ENCODE data around the gene PTCHD1.

The PTCHD1 gene

DNA sequence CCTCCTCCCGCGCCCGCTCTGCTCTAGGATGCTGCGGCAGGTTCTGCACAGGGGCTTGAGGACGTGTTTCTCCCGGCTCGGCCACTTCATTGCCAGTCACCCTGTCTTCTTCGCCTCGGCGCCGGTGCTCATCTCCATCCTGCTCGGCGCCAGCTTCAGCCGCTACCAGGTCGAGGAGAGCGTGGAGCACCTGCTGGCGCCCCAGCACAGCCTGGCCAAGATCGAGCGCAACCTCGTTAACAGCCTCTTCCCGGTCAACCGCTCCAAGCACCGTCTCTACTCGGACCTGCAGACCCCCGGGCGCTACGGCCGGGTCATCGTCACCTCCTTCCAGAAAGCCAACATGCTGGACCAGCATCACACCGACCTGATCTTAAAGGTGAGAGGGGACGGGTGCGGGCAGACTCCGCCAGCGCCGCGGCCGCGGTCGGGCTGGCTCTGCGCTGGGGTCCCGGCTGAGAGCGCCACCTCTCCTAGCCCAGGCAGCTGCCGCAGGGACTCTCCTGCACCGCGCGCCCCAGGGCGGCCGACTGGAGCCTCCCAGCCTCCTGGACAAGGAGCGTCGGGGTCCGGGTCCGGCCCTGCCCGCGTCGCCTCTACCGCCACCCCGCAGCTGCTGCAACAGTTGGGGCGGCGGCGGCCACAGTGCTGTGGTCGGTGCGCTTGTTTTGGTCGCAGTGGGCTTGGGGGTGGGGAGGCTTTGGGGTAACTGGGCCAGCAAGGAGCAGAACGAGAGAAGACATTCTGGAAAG, at the start of gene PTCHD1:
Gene PTCHD1, plus strand, starts transcription at position 2 of the 752 bp plus-strand sequence. Its CDS starts 27 bp downstream, at position 29.
- H3K4me3 ChIP-seq (ENCODE audit: low read depth, low read length): no peak within 1 kb of the TSS
- TF ChIP-seq, protein P1, sequence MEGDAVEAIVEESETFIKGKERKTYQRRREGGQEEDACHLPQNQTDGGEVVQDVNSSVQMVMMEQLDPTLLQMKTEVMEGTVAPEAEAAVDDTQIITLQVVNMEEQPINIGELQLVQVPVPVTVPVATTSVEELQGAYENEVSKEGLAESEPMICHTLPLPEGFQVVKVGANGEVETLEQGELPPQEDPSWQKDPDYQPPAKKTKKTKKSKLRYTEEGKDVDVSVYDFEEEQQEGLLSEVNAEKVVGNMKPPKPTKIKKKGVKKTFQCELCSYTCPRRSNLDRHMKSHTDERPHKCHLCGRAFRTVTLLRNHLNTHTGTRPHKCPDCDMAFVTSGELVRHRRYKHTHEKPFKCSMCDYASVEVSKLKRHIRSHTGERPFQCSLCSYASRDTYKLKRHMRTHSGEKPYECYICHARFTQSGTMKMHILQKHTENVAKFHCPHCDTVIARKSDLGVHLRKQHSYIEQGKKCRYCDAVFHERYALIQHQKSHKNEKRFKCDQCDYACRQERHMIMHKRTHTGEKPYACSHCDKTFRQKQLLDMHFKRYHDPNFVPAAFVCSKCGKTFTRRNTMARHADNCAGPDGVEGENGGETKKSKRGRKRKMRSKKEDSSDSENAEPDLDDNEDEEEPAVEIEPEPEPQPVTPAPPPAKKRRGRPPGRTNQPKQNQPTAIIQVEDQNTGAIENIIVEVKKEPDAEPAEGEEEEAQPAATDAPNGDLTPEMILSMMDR (IDR thresholded peaks at IDR 0.05; ENCODE audit: control insufficient read depth, extremely low read depth, insufficient read depth): no peak
- no peak for DNase-seq (ENCODE audit: low read depth)

DNA sequence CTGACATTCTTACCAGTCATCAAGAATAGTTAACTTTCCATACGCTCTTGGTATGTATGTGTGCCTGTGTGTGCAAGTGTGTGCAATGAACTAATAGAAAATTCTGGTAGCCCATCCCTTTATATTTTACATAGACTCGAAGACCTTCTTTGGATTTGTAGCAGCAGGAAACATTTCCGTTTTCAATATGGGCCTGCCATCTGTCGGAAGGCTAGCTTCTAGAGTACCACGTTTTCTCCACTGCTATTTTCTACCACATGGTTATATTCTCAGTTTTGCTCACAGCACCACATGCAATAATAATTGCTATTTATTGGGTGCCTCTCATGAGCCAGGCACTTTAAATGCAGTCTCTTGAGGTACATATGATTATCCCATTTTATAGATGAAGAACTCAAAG, 47.9 kb upstream of the PTCHD1 start:
- no peak overlapping the region for H3K4me3 ChIP-seq (ENCODE audit: low read depth, low read length)
- no peak for DNase-seq (ENCODE audit: low read depth)

DNA sequence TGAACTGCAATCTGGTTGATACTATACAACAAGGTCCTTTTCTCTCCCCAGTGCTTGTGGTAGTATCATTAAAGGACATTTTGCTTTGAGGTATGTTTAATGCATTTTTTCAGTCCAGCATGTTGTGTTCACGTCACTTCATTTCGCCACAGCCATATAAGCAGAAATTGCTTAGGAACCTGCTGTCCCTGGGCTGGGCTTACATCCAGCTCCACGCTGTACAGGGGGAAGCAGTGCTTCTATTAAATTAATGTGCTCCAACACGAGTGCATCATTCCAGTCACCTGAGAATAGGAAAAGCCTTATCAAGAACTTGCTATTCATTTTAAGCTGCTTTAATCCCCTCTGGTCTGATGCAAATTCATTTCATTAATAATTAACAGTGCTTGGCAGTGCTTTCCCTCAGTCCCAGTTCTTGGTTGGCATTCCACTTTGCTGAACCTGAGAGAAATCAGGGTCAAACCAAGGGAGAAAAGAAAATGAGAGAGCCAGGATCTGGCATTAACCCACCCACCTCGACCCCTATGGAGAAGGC, 47.4 kb upstream of the PTCHD1 start:
- TF ChIP-seq, protein P1 (IDR thresholded peaks at IDR 0.05; ENCODE audit: control insufficient read depth, extremely low read depth, insufficient read depth): no peak
- DNase-seq (ENCODE audit: low read depth): no peak
- H3K4me3 ChIP-seq (ENCODE audit: low read depth, low read length): no peak overlapping the region

More for the DNA sequence above, 47.9 kb upstream of the PTCHD1 start:
- TF ChIP-seq, protein P1 (IDR thresholded peaks at IDR 0.05; ENCODE audit: control insufficient read depth, extremely low read depth, insufficient read depth): no peak

DNA sequence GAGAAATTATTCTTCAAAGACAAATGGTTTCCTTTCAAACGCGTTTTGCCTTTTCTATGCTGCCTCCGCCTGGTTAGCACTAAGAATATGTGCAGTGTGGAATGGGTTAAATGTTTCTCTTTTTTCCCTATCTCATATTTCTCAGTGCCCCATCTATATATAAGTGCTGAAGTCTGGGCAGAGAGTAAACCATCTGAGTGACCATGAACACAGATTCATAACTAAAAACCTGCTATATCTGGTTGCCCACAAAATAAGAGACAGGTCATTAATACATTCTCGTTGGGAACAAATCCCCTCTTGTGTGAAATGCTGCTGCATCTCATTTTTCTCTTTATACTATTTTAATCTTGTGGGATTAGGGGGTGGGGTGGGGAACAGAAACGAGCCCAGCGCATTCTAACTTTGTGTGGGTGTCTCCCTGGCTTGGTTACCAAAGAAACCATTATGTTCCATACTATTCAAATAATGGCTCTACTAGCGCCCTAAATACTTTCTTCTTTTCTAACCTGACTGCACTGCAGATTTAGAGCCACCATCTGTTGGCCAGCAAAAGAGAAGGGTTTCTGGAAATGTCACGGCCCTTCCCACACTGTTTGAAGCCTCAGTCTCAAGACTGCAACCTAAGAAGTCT, 42.2 kb upstream of the PTCHD1 start:
- TF ChIP-seq, protein P1 (IDR thresholded peaks at IDR 0.05; ENCODE audit: control insufficient read depth, extremely low read depth, insufficient read depth): no peak
- no peak overlapping the region for H3K4me3 ChIP-seq (ENCODE audit: low read depth, low read length)
- DNase-seq (ENCODE audit: low read depth): no peak

DNA sequence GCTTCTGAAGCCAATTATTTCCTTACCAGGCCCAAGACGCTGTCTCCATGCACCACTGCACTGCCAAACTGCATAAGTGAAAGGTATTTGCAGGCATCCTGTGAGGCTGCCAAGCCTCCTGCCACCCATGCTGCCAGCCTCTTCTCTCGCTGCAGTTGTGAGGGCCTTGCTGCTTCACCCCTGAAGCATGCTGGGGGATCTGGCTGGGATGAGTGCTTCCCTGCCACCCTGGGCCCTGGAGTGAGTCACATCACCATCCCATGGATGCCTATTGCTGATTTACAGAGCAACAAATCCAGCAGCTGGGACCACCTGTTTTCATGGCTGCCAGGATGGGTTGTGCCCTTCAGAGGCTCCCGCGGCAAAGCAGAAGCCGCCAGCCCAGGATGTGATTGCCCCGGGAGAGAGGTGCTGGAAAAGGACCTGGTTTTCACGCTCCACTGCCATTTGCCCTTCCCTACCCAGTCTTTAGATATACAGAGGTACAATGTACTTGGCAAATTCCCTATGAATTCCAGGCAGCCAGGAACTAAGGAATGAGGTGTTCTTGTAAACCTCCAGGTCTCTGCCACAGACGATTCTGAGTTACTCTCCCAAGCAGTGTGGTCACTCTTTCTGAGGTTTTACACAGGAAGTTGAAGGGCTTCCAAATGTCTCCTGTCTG, 41.5 kb upstream of the PTCHD1 start:
- DNase-seq (ENCODE audit: low read depth): peak; percentile 2
- H3K4me3 ChIP-seq (ENCODE audit: low read depth, low read length): no peak overlapping the region
- TF ChIP-seq, protein P1 (IDR thresholded peaks at IDR 0.05; ENCODE audit: control insufficient read depth, extremely low read depth, insufficient read depth): no peak

DNA sequence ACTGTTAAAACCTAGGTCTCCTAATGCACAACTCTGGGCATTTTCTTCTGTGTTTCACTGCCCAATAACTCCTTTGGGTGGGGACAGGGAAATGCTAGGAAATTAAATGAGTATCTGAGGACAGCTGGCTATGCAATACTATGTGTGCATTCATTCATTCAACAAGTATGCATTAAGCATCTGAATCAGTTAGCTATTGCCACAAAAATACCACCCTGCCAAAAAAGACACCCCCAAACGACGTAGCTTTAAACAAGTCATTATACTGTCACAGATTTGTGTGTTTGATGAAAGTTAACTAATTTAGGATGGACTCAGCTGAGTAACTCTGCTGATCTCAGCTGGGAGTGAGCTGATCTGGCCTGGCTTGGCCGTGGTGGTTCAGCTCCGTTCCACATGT, 29.8 kb upstream of the PTCHD1 start:
- no peak overlapping the region for H3K4me3 ChIP-seq (ENCODE audit: low read depth, low read length)
- TF ChIP-seq, protein P1 (IDR thresholded peaks at IDR 0.05; ENCODE audit: control insufficient read depth, extremely low read depth, insufficient read depth): no peak
- no peak for DNase-seq (ENCODE audit: low read depth)

Data from LNCaP clone FGC (cell line).